PC-3 (cell line): ENCODE results near the gene PKDCC. TPM values are rescaled to one million over a fixed set of nuclear protein-coding genes. Genes with fewer than 3 reads are reported as not detected.

Experiments
- ATAC-seq: fragments of 200-7000 bp; cut with Tn5 transposase; 2 replicates; pipeline ENCODE4 v1.9.1; 2020; ENCODE audit warnings: mild to moderate bottlenecking, moderate library complexity
- BruUV-seq: library from RNA; stranded (reverse); fragments of 400-500 nt; replicated peaks from 2 replicates; lab custom pipeline; 2021; lab: Mats Ljungman, UMichigan
- CTCF ChIA-PET: fragments of 300-600 bp; sonication (Branson Sonifier 250); formaldehyde crosslinking; loops from one replicate; lab custom pipeline; 2022; ENCODE audit warnings: antibody characterized with exemption; lab: Charles Lee
- POLR2A ChIA-PET: fragments of 300-600 bp; sonication (Branson Sonifier 250); formaldehyde crosslinking; loops from one replicate; lab custom pipeline; 2022; ENCODE audit warnings: antibody characterized with exemption; ENCODE audit not compliant: unreplicated experiment; lab: Charles Lee
- DNase-seq: peaks from one replicate; pipeline ENCODE4 v3.0.0-alpha.2; 2015
- H2AFZ ChIP-seq: fragments of 300-600 bp; sonication (generic); 2 replicates; pipeline ENCODE4 v1.6.0; 2016; ENCODE audit warnings: antibody characterized with exemption, low read length
- H3F3A ChIP-seq: fragments of 300-600 bp; sonication (generic); one replicate; pipeline ENCODE4 v1.6.0; 2017; ENCODE audit warnings: antibody characterized with exemption, low read length, control low read depth, mild to moderate bottlenecking; ENCODE audit not compliant: unreplicated experiment
- H3K27ac ChIP-seq: fragments of 300-600 bp; sonication (generic); 2 replicates; pipeline ENCODE4 v1.5.1; 2016; ENCODE audit warnings: mild to moderate bottlenecking, low read length
- H3K27me3 ChIP-seq: fragments of 300-600 bp; sonication (generic); 2 replicates; pipeline ENCODE4 v1.6.1; 2016; ENCODE audit warnings: low read length, mixed read lengths
- H3K36me3 ChIP-seq: fragments of 300-600 bp; sonication (generic); 2 replicates; pipeline ENCODE4 v1.6.1; 2016; ENCODE audit warnings: low read depth, mixed run types, low read length, mixed read lengths
- H3K4me1 ChIP-seq: fragments of 300-600 bp; sonication (generic); 2 replicates; pipeline ENCODE4 v1.5.1; 2016; ENCODE audit warnings: low read length; ENCODE audit not compliant: insufficient read depth
- H3K4me2 ChIP-seq: fragments of 300-600 bp; sonication (generic); 2 replicates; pipeline ENCODE4 v1.6.0; 2016; ENCODE audit warnings: low read length
- H3K4me3 ChIP-seq: fragments of 300-600 bp; sonication (generic); 2 replicates; pipeline ENCODE4 v1.5.1; 2016; ENCODE audit warnings: mild to moderate bottlenecking, low read length, mixed read lengths
- H3K79me2 ChIP-seq: fragments of 300-600 bp; sonication (generic); 2 replicates; pipeline ENCODE4 v1.6.1; 2017; ENCODE audit warnings: low read length, mixed read lengths
- H3K9ac ChIP-seq: fragments of 300-600 bp; sonication (generic); 2 replicates; pipeline ENCODE4 v1.6.0; 2016; ENCODE audit warnings: mild to moderate bottlenecking, low read length
- H3K9me2 ChIP-seq: fragments of 300-600 bp; sonication (generic); replicated peaks from 2 replicates; pipeline ENCODE4 v1.6.1; 2016; ENCODE audit warnings: mixed run types, low read length, mixed read lengths
- H3K9me3 ChIP-seq: fragments of 300-600 bp; sonication (generic); 2 replicates; pipeline ENCODE4 v1.6.1; 2016; ENCODE audit warnings: low read length, mixed read lengths
- H4K20me1 ChIP-seq: fragments of 300-600 bp; sonication (generic); 2 replicates; pipeline ENCODE4 v1.6.1; 2016; ENCODE audit warnings: low read length, mixed read lengths
- EZH2 ChIP-seq: fragments of 300-600 bp; sonication (generic); IDR thresholded peaks from one replicate; pipeline ENCODE4 v1.6.1; 2017; ENCODE audit warnings: antibody characterized with exemption, mild to moderate bottlenecking, low read length; ENCODE audit not compliant: unreplicated experiment
- EZH2phosphoT487 ChIP-seq: fragments of 300-600 bp; sonication (generic); IDR thresholded peaks from 2 replicates; pipeline ENCODE4 v1.6.1; 2018; ENCODE audit warnings: mild to moderate bottlenecking, antibody characterized with exemption, low read length, borderline replicate concordance
- intact Hi-C: fragments of 100-400 bp; cut with micrococcal nuclease; formaldehyde crosslinking; loops from 2 replicates; pipeline ENCODE4 v1.9.0; 2023
- total RNA-seq: library from RNA; depleted of rRNA; stranded (reverse); fragments of >200 nt; gene quantifications from 2 replicates; pipeline ENCODE4 v1.2.3, GENCODE V29; 2014
- TF ChIP-seq, protein P1 (sequence below): fragments of 300-600 bp; sonication (generic); conservative IDR thresholded peaks from 2 replicates; pipeline ENCODE4 v1.5.1; 2017; ENCODE audit warnings: antibody characterized with exemption, low read depth, mild to moderate bottlenecking, low read length

Gene PKDCC
- total RNA-seq, 1 experiment from 2014 or later, result 2.1 TPM

DNA sequence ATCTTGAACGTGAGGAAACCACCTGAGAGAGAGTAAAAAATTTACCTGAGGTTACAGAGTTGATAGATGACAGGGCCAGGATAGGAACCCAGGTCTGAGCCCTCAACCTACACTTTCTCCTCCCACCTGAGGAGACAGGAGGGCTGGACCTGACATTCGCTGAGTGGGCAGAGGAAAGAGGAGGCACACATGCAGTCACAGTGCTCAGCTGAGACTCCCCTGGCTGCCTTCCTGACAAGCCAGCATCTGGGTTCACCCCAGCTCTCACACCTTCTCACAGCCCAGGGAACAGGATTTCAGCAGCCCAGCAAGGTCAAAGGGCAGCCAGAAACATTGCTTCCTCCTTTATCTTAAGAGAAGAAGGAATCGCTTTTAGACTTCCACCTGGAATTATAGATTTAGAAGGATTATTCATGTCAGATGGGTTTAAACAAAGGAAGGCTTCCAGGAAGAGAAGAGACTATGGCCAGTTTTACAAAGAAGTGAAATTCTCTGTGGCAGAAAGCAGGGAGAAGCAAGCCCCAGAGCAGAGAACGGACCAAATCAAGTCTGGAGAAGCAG is 18.1 kb upstream of the PKDCC start:
- H3K4me3 ChIP-seq, result no peak overlapping the region
- DNase-seq, result no peak
- no TSS peak for BruUV-seq
- H3K9ac ChIP-seq, result no peak overlapping the region
- intact Hi-C loops, result no loop called here
- CTCF ChIA-PET, result no interaction called here
- H2AFZ ChIP-seq, result no peak overlapping the region
- ATAC-seq, result no peak
- POLR2A ChIA-PET, result no interaction called here
- H3K36me3 ChIP-seq, result no peaks in the 10 kb centered on the region
- H3K27me3 ChIP-seq, result peaks cover 18% of the 10 kb centered on the region
- no peaks in the 10 kb centered on the region for H4K20me1 ChIP-seq
- no peaks in the 10 kb centered on the region for H3F3A ChIP-seq
- no peak overlapping the region for H3K27ac ChIP-seq
- H3K4me1 ChIP-seq, result no peaks in the 10 kb centered on the region; the same call in 1 of the 2 replicates
- no peaks in the 10 kb centered on the region for H3K9me2 ChIP-seq
- no peaks in the 10 kb centered on the region for H3K79me2 ChIP-seq
- no peak overlapping the region for H3K4me2 ChIP-seq
- TF ChIP-seq EZH2 (no peak), EZH2phosphoT487 (no peak)
- TF ChIP-seq, protein P1, sequence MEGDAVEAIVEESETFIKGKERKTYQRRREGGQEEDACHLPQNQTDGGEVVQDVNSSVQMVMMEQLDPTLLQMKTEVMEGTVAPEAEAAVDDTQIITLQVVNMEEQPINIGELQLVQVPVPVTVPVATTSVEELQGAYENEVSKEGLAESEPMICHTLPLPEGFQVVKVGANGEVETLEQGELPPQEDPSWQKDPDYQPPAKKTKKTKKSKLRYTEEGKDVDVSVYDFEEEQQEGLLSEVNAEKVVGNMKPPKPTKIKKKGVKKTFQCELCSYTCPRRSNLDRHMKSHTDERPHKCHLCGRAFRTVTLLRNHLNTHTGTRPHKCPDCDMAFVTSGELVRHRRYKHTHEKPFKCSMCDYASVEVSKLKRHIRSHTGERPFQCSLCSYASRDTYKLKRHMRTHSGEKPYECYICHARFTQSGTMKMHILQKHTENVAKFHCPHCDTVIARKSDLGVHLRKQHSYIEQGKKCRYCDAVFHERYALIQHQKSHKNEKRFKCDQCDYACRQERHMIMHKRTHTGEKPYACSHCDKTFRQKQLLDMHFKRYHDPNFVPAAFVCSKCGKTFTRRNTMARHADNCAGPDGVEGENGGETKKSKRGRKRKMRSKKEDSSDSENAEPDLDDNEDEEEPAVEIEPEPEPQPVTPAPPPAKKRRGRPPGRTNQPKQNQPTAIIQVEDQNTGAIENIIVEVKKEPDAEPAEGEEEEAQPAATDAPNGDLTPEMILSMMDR, result no peak
- H3K9me3 ChIP-seq, result no peaks in the 10 kb centered on the region

DNA sequence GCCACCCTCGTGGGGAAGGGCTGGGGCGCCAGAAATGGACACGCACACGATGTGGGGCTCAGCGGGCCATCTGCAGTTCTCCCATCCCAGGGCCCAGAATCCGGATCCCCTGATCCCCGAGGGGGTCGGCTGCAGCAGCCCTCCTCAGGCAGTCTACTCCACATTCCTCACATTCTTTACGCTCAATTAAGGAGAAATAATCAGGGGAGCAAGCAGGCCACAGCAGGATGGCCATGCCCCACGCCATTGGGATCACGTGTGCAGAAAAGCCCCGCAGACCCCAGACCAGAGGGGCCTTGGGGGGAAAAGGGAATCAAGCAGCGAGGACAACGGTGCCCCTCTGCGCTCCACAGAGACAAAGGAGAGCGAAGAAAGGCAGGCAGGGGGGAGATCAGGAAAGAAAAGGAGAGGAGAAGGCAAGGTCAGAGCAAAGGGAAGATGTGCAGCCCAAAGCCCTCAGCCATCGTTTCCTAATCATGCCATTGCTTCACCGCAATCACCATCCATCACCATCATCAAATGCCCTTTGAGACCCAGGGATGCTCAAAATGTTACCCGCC is 17.5 kb upstream of the PKDCC start:
- no peak for DNase-seq
- Histone ChIP-seq H3K4me3 (no peak overlapping the region), H3K27ac (no peak overlapping the region), H3K27me3 (peaks cover 18% of the 10 kb centered on the region), H3K9me3 (no peaks in the 10 kb centered on the region), H3K9me2 (no peaks in the 10 kb centered on the region), H3K9ac (no peak overlapping the region), H2AFZ (no peak overlapping the region), H3K36me3 (no peaks in the 10 kb centered on the region), H3K4me1 (no peaks in the 10 kb centered on the region; the same call in 1 of the 2 replicates), H4K20me1 (no peaks in the 10 kb centered on the region), H3K79me2 (no peaks in the 10 kb centered on the region), H3F3A (no peaks in the 10 kb centered on the region), H3K4me2 (no peak overlapping the region)
- TF ChIP-seq EZH2, result no peak
- TF ChIP-seq, protein P1, result no peak
- ATAC-seq, result no peak
- intact Hi-C loops, result no loop called here
- no TSS peak for BruUV-seq
- ChIA-PET CTCF (no interaction called here), POLR2A (no interaction called here)

DNA sequence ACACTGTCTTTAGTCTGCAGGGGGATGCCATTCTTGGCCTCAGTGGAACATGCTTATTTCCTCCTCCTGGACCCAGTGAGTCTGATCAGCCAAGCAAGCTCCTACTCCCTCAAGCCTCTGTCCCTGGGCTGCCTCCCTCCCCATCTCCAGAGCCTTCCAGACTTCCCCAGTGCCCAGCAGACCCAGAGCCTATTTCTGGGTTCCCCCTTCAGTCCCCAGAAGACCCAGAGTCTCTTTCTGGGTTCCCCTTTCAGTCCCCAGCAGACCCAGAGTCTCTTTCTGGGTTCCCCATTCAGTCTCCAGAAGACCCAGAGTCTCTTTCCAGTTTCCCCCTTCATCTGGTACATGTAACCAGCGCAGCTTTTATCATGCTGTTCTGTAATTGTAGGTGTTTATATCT is 17.0 kb upstream of the PKDCC start:
- intact Hi-C loops, result no loop called here
- H3K4me1 ChIP-seq, result no peaks in the 10 kb centered on the region
- ATAC-seq (no peak), DNase-seq (no peak)
- TF ChIP-seq EZH2phosphoT487 (no peak), EZH2 (no peak)
- TF ChIP-seq, protein P1, result no peak
- CTCF ChIA-PET, result no interaction called here
- H3F3A ChIP-seq, result no peaks in the 10 kb centered on the region
- POLR2A ChIA-PET, result no interaction called here
- no peaks in the 10 kb centered on the region for H4K20me1 ChIP-seq
- H3K9ac ChIP-seq, result no peak overlapping the region
- no peak overlapping the region for H3K27ac ChIP-seq
- H3K4me2 ChIP-seq, result no peak overlapping the region
- H3K9me3 ChIP-seq, result no peaks in the 10 kb centered on the region
- H2AFZ ChIP-seq, result no peak overlapping the region
- no peaks in the 10 kb centered on the region for H3K9me2 ChIP-seq
- BruUV-seq, result no TSS peak
- H3K4me3 ChIP-seq, result no peak overlapping the region
- H3K36me3 ChIP-seq, result no peaks in the 10 kb centered on the region
- peaks cover 18% of the 10 kb centered on the region for H3K27me3 ChIP-seq
- no peaks in the 10 kb centered on the region for H3K79me2 ChIP-seq
